ENCODE data around the gene ALKBH4. TPM values are rescaled to one million over a fixed set of nuclear protein-coding genes. Genes with fewer than 3 reads are reported as not detected.
"Not testable (repeated sequence)": the region's sequence is repeated elsewhere in the genome, so short reads cannot be mapped to it uniquely, and the experiment has no call there.

The ALKBH4 gene, protein sequence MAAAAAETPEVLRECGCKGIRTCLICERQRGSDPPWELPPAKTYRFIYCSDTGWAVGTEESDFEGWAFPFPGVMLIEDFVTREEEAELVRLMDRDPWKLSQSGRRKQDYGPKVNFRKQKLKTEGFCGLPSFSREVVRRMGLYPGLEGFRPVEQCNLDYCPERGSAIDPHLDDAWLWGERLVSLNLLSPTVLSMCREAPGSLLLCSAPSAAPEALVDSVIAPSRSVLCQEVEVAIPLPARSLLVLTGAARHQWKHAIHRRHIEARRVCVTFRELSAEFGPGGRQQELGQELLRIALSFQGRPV
- polyA plus RNA-seq (2012; ENCODE audit: low read depth, missing spikeins) = 6.1 TPM

DNA sequence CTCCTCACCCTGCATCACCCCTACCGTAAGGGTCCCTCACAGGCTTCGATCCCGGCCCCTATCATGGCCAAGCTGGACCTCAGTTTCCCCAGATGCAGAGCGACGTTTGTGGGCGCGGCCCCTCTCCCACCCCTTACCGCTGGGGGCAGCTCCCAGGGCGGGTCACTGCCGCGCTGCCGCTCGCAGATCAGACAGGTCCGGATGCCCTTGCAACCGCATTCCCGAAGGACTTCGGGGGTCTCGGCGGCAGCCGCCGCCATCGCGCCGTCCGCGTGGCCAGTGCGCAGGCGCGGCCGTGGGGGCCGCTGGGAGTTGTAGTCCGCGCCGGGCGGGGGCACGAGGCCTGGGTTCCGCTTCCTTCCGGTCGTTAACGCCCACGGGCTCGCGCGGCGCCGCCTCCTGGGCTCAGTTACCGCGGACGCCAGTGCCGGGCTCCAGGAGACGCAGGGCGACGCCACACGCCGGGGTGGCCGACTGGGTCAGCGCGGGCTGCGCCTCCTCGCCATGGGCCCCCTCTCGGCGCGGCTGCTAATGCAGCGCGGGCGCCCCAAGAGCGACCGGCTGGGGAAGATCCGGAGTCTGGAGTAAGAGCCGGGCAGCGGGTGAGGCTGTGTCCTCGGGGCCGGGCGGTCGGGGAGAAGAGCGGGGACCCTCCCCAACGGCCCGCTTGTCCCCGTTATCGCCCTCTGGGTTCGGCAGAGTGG, at the start of gene ALKBH4, which contains the start of gene LRWD1:
ALKBH4 (minus strand) TSS at position 287 of the 704 bp plus-strand sequence; CDS start at position 260, 27 bp downstream.
LRWD1 (plus strand) TSS at position 408 of the 704 bp plus-strand sequence; CDS start at position 505, 97 bp downstream.
- peak; percentile 69 for TF ChIP-seq PAX5 (IDR thresholded peaks at IDR 0.05; ENCODE audit: insufficient read depth, low read length, severe bottlenecking)
- peak; percentile 49 for TF ChIP-seq SPI1 (IDR thresholded peaks at IDR 0.05; ENCODE audit: low read depth, low read length)
- TF ChIP-seq POLR2A (IDR thresholded peaks at IDR 0.05; ENCODE audit: low read depth, low read length) = peak; percentile 75; the same call in 1 of the 2 replicates
- no peak for TF ChIP-seq POU2F2 (IDR thresholded peaks at IDR 0.05; ENCODE audit: low read depth, low read length)
- TF ChIP-seq POLR2AphosphoS5 (IDR thresholded peaks at IDR 0.05; ENCODE audit: low read depth, low read length) = peak; percentile 65; the same call in 1 of the 2 replicates
- TF ChIP-seq TAF1 (IDR thresholded peaks at IDR 0.05; ENCODE audit: low read depth, low read length) = peak; percentile 70
- DNase-seq (ENCODE audit: insufficient read length, low spot score) (peak; percentile 100), FAIRE-seq (peak; percentile 99)

DNA sequence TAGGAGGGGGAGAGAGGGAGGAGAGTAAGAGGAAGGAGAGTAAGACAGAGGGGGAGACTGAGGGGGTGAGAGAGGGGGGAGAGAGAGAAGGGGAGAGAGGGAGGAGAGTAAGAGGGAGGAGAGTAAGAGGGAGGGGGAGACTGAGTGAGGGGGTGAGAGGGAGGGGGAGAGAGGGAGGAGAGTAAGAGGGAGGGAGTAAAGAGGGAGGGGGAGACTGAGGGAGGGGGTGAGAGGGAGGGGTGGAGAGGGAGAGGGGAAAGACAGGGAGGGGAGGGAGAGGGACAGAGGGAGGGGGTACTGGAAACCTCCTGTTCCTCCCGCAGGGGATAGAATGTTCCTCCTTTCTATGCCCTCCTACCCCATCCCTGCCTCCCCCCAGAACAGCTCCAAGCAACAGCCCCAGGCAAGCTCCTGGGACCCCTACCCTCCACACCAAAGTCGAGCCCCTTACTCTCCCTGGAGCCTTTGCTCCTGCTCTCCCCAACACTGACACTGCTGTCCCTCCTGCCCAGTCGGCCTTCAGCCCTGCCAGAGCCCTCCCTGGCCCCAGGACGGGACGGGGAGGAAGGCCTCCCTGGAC, 48.1 kb upstream of the ALKBH4 start:
- FAIRE-seq = not testable (repeated sequence)

DNA sequence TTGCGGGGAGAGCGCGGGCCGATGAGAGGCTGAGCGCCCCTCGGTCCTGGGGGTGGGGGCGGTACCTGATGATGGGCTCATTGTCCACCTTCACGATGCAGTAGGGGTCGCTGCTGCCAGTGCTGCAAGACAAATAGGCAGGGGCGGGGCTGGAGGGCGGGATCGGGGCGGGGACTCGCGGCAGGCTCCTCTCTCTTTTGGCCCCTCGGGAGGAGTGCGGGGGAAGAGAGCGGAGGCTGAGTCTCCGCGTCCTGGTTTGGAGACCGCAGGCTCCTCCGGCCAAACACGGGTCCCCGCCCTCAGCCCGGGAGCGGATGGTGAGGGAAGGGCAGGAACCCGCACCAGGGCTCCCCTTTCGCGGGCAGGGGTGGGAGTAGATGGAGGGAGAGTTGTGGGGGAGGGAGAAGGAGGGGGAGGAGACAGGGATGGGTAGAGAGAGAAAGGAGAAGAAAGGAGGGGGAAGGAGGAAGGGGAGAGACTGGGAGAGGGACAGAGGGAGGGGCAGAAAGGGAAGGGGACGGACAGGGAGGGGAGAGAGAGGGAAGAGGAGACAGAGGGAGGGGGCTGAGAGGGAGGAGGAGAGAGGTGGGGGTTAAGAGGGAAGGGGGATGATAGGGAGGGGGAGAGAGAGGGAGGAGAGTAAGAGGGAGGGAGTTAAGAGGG, 47.3 kb upstream of the ALKBH4 start:
- peak; percentile 83 for FAIRE-seq
- not testable (repeated sequence) for DNase-seq (ENCODE audit: insufficient read length, low spot score)

More for the DNA sequence above, 48.1 kb upstream of the ALKBH4 start:
- DNase-seq (ENCODE audit: insufficient read length, low spot score) = not testable (repeated sequence)

DNA sequence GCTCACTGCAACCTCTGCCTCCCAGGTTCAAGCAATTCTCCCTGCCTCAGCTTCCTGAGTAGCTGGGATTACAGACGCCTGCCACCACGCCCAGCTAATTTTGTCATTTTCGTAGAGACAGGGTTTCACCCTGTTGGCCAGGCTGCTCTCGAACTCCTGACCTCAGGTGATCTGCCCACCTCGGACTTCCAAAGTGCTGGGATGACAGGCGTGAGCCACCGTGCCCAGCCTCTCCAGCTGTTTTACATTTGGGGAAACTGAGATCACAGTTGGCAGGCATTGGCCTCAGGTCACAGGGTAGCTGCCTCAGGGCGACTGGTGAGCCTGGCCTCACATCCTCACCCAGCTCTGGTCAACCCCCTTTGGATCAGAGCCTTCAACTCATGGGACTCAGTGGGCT, 45.9 kb upstream of the ALKBH4 start:
- DNase-seq (ENCODE audit: insufficient read length, low spot score); FAIRE-seq: not testable (repeated sequence)

DNA sequence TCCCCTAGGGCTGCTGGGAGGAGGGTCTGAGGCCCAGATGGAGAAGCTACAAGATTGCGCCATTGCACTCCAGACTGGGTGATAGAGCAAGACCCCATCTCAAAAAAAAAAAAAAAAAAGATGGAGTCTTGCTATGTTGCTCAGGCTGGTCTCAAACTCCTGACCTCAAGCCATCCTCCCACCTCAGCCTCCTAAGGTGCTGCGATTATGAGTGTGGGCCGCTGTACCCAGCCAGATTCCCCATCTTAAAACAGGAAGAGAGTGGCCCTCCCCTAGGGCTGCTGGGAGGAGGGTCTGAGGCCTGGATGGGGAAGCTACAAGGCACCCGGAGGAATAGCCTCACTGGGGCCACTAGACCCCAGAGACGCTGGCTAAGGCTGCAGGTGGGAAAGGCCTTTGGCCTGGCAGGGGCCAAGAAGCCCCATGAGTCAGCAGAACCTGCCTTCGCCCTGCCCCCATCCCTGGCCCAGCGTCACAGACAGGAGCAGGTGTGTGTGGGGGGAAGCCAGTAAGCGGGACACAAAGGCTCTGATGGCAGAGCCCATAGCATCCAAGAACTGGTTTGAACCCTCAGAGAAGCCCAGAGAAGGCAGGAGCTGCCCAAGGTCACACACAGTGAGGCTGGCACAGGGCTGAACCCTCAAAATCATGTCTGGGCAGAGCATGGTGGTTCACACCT, 42.9 kb upstream of the ALKBH4 start:
- not testable (repeated sequence) for DNase-seq (ENCODE audit: insufficient read length, low spot score); FAIRE-seq

DNA sequence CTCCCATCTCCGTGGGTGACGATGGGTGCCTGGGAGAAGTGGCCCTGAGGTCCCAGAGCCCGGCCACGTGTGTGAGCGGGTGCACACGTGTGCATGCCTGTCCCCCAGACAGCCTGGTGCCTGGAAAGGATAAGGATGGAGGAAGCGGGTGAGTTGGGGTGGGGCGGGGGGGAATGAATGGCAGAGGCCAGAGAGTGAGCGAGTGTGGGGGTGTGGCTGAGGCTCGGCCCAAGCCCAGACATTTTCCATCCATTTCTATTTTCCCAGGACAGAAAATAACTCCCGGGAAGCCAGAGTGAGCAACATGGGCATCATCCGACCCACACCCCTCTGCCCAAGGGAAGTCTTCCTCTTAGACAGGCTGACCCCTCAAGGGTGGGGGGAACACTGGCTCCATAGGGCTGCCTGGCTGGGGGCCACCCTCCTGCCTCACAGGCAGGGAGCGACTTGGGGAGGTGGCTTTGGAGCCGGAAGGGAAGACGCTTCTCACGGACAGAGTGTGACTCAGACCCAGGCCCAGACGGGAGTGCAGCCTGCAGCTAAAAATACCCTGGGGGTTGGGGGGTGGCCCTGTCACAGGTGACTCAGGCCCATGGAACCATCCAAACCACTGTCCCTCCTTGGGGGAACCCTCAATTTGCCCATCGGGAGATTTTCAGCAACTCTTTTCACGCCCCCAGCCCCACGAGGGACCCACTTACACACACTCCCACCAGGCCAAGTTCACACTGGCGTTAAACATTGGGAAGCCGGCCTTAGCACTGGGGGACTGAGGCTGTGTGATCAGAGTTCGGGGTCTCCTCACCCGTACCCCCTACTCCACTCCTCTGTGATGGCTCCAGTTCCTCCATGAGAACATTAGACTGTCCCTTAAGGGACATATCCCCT, 40.9 kb upstream of the ALKBH4 start:
- not testable (repeated sequence) for FAIRE-seq; DNase-seq (ENCODE audit: insufficient read length, low spot score)

DNA sequence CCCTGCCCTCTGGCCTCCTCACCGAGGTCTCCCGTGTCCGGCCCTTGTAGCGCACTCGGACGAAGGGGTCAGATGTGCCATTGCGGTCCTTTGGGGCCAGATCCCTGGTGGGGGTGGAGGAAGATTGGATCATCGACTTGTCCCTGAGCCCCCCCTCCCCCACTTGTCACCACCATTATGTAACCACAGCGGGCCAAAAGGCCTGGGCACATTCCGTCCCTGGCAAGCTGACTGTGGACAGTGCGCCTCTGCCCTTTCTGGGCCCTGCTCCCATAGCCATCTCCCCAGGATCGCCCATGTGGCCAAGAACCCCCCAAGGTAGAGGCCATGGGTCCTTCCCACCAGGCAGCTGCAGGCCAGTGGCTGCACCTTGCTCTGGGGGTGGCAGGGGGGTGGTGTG, 38.5 kb upstream of the ALKBH4 start:
- not testable (repeated sequence) for FAIRE-seq; DNase-seq (ENCODE audit: insufficient read length, low spot score)

DNA sequence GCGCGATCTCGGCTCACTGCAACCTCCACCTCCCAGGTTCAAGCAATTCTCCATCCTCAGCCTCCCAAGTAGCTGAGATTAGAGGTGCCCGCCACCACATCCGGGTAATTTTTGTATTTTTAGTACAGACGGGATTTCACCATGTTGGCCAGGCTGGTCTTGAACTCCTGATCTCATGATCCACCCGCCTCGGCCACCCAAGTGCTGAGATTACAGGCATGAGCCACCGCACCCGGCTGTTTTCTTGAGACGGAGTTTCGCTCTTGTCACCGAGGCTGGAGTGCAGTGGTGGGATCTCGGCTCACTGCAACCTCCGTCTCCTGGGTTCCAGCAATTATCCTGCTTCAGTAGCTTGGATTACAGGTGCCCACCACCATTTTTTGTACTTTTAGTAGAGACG, 33.7 kb upstream of the ALKBH4 start:
- FAIRE-seq; DNase-seq (ENCODE audit: insufficient read length, low spot score): not testable (repeated sequence)

DNA sequence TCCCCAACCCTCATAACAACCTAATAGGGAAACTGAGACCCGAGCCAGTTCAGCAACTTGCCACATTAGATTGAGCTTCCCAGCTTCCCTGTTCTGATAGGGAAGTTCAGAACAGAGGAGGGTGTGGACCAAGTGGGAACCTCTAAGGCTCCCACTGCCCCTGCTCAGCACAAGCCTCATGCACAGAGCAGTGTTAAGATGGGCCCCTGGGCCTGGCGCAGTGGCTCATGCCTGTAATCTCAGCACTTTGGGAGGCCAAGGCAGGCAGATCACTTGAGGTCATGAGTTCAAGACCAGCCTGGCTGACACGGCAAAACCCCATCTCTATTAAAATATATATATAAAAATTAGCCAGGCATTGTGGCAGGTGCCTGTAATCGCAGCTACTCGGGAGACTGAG, 32.6 kb upstream of the ALKBH4 start:
- not testable (repeated sequence) for FAIRE-seq; DNase-seq (ENCODE audit: insufficient read length, low spot score)

DNA sequence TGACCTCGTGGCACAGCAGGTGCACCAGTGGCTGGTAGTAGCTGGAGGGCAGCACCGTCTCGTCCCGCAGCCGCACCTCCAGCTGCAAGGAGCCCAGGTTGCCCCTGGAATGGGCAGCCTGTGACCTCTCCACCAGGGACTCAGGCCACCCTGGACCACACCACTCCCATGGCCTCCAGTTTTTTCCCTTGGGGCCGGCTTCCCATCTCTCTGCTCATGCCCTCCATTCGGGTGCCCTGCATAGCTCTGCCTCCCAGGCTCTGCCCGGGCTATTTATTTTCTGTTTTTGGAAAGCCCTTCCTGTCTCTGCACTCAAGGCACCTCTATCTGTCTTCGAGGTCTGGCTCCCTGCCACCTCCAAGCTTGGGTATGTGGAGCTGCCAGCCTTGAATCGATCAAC, 32.2 kb upstream of the ALKBH4 start:
- not testable (repeated sequence) for DNase-seq (ENCODE audit: insufficient read length, low spot score); FAIRE-seq

DNA sequence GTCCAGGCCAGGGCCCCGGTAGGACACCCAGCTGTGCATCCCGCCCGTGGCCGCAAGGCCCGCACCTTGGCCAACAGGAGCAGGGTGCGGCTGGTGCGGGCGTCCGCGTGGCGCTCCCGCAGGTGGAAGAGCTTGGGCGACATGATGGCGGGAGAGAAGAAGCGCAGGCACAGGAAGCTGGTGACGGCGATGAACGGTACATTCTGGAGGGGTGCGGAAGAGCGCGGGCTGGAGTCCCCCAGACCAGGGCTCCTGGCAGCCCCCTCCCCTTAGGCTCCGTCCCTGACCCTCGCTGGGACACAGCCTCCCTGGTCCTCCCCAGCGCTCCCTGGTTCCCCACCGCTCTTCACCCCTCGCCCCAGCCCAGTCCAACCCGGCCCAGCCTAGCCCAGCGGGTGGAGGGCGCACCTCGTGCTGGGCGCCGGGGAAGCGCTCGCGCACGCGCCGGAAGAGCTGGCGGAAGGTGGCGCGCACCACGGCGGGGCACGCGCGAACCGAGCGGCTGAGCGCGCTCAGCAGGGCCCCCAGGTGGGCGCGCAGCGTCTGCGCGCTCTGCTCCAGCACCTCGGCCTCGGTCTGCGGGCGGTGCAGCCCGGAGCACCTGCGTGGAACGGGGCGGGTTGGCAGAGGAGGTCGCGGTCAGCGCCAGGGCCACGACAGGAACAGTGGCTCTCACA, 29.9 kb upstream of the ALKBH4 start:
- FAIRE-seq; DNase-seq (ENCODE audit: insufficient read length, low spot score): not testable (repeated sequence)

DNA sequence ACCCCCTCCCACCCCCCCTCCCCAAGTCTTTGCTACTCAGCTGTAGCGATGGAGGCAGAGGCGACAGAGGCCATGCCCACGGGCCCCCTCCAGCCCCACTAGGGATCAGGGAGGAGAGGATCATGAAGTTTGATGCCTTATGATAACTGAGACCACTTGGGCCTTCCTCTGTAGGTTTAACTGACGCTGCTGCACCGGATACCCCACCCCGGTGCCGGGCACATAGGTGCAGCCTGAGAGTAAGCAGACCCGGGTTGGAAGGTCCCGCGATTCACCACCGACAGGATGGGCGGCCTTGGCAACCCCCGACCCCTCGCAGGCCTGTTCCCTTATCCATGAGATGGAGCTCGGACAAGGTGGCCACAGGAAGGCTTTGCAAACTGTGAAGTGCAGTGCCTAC, 29.4 kb upstream of the ALKBH4 start:
- FAIRE-seq; DNase-seq (ENCODE audit: insufficient read length, low spot score): not testable (repeated sequence)

DNA sequence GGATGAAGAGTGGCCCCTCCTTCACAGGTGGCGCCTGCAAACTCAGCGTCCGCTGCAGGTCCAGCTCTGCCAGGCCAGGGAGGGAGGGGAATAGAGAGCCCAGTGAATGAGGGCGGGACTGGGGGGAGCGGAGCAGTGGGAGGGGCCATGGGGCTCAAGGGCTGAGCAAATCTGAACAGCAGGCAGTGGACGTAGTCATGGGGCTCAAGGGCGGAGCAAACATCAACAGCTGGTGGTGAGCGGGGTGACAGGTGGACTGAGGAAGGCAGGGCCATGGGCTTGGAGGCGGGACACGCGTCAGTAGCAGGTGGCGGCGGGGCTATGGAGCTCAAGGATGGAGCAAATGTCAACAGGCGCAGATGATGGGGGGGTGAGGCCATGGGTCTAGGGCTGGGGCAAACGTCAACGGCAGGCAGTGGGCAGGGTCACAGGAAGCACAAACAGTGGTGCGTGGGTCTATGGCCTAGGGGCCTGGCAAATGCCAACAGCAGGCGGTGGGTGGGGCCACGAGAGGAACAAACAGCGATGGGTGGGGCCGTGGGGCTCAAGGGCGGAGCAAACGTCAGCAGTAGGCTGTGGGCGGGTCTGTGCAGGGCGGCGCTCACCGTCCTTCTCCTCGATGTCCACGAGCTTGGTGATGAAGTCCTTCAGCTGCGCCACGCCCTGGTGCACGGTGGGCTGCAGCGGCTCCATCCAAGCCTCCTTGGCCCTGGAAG, 28.7 kb upstream of the ALKBH4 start:
- not testable (repeated sequence) for FAIRE-seq; DNase-seq (ENCODE audit: insufficient read length, low spot score)

DNA sequence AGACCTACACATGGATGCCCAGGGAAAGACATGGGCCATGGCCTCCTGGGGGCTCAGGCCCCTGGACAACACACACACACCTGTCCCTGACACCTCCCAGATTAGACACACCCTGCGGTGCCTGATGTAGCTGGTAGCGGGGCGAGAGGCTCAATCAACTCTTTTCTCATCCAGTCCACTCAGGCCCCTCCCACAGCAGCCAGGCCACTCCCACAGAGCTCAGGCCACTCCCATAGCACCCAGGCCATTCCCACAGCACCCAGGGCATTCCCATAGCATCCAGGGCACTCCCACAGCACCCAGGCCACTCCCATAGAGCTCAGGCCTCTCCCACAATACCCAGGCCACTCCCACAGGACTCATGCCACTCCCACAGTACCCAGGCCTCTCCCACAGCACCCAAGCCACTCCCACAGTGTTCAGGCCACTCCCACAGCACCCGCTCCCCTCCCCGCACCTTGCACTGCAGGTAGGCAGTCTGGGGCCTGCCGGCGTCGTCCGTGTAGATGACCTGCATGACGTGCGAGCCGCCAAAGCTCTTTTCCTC, 25.9 kb upstream of the ALKBH4 start:
- not testable (repeated sequence) for DNase-seq (ENCODE audit: insufficient read length, low spot score); FAIRE-seq

DNA sequence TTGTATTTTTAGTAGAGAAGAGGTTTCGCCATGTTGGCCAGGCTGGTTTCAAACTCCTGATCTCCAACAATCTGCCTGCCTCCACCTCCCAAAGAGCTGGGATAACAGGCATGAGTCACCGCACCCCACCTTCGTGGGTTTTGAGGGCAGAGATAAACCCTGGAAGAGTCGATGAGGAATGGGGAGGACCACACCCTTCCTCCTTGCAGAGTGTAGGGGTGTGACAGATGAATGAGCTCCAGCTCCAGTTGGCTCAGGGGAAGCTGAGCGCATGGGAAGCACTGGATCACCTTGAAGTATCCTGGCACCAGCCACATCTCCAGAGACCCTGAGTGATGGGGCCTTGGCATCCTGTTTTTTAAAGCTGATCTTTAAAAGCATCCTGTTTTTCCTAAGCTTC, 19.7 kb upstream of the ALKBH4 start:
- not testable (repeated sequence) for DNase-seq (ENCODE audit: insufficient read length, low spot score)

More for the DNA sequence above, 19.7 kb upstream of the ALKBH4 start:
- not testable (repeated sequence) for FAIRE-seq
